Erythroblast (primary cell): ENCODE results near the gene BIN2.

Experiments used
- GATA1 ChIP-seq: IDR thresholded peaks from 2 replicates; pipeline ENCODE4 v1.6.1; 2011; ENCODE audit warnings: low read depth, mild to moderate bottlenecking, control low read depth, low read length, moderate library complexity
- POLR2A ChIP-seq: IDR thresholded peaks from 2 replicates; pipeline ENCODE4 v1.6.1; 2011; ENCODE audit warnings: mild to moderate bottlenecking, low read length

DNA sequence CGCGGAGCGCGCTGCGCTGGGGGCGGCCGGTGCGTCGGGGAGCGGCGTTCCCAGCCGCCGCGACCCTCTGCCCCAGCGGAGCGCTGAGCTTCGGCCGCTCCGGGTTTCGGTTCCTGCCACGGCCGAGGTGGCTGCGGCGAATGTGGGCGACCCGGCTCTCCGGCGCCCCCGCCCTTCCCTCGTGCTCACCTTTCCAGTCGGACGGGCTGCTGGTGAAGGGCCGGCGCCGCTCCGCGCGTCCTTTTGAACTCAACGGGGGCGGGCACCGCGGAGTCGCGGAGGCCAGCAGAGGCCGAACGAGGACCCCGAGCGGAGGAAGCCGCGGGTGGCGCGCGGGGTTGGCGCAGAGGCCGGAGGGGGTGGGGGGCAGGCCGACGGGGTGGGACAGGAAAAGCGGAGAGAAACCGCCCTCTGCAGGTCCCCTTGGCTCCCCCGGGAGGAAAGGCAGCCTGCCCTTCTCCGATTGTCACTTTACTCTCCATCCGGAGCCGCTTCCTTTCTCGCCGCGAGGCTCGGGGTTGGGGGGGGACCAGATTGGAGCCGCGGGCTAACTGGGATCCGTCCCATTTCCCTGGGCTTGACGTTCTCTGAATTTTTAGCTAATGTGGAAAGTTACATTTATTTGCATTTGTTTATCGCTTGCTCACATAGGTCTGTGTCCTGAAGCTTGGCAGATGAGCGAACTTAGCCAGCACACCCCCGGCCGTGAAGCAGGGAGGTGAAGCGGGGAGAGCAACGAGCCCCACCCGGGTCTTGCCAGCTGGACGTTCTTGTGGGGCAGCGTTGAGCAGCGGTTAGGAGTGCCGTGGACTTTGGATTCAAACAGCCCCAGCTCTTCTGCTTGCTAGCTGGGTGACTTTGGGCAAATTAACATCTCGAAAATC lies 53.7 kb downstream of the BIN2 start, which contains the start of gene SMAGP:
- TF ChIP-seq POLR2A = no peak
- no peak for TF ChIP-seq GATA1
